ENCODE data around the gene GPR25.
"Not testable (repeated sequence)": the region's sequence is repeated elsewhere in the genome, so short reads cannot be mapped to it uniquely, and the experiment has no call there.

Gene GPR25

DNA sequence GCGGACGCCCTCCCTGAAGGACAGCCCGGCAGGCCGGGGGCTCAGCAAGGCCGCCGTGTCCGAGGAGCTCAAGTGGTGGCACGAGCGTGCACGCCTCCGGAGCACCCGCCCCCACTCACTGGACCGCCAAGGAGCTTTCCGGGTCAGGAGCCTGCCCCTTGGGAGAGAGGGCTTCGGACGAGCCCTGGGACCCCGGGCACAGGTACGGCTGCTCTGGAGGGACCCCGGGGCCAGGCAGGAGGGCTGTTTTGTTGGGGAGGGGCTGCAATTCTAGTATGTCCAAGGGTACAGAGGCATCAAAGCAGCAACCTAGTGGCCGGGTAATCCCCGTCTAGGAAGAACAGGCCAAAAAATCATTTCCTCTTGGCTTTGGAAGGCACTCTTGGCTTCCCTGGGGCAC lies 39.2 kb downstream of the GPR25 start:
- not testable (repeated sequence) for DNase-seq (ENCODE audit: low read depth, low spot score)

DNA sequence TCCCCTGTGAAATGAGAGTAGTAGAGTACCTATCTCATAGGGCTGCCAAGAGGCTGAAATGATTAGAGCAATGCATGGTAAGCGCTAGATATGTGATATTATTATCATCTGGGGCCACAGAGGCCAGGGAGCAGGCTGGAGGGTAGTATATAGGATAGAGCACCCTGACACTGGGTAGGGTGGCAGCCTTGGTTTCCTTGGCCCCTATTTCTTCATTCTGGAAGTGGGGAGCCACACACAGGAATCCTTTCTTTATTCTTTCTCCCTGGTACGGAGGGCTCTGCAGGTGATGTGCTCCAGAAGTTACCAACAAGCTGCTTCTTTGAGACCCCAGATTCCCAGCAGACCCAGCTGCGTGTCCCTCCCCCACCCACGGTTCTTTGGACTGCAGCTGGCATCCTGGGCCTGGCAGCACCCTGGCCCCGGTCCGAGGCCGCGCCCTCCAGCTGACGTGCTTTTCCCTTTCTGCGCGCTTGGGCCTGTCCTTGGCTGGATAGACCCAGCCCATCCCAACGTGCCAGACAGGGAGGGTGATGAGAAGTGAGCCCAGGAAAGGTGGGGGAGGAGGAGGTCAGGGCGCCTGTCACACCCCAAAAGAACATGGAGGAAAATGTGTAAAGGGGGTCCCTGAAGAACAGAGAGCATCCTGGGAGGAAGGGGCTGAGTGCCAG lies 40.1 kb downstream of the GPR25 start:
- no peak for DNase-seq (ENCODE audit: low read depth, low spot score)

DNA sequence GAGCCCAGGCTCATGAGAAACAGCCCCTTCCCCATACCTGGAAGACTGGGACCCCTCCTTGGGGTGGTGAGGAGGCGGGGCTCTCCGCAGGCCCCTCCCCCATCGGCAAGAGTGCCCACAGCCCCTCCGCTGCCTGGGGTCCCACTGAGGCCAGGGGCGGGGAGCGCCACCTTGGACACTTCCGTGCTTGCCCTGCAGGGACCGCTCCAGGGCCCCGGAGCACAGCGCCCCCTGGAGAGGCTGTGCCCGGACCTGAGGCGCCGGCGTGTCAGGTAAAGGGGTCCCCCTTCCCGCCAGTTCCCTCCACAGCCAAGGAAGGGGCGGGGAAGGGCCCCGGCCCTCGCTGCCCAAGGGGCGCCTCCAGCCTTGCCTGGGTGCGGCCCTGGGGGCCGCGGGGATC lies 43.4 kb downstream of the GPR25 start:
- DNase-seq (ENCODE audit: low read depth, low spot score), result no peak

GRCh38 chr1:200916681-200917080 lies 43.9 kb downstream of the GPR25 start:
- no peak for DNase-seq (ENCODE audit: low read depth, low spot score)

DNA sequence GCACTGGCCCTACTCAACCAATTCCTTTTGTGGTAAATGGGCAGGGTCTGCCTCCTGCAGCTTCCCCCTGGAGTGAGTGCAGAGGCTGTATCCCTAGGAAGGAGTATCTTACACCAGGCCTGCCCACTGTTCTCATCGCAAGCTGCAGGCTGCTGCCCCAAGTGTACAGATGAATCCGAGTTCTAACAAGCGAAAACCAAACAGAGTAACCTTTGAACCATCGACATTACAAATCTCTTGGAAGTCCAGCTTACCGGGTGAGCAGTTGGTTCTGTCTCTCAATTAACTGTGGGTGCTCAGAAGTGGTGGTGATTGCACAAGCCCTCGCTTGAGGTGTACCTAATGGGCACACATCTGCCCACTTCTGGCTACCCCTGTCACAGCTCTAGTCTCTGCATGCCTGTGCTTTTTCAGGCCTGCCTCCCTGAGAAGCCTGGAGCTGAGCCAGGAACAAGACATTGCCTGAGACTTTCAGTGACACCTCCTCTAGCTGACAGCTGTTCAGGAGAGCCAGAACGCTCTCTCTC lies 44.6 kb downstream of the GPR25 start:
- no peak for DNase-seq (ENCODE audit: low read depth, low spot score)

DNA sequence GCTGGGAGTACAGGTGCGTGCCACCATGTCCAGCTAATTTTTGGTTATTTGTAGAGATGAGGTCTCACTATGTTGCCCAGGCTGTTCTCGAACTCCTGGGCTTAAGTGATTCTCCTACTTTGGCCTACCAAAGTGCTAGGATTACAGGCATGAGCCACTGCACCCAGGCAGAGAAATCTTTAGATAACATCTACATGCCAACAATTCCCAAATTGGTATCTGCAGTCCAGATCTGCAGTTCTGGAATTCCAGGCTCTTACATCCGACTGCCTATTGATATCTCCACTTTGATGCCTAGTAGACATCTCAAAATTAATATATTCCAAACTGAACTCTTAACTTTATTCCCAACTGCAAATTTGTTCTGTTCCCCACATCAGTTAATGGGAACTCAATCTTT lies 45.2 kb downstream of the GPR25 start:
- DNase-seq (ENCODE audit: low read depth, low spot score), result no peak

- DNase-seq (ENCODE audit: low read depth, low spot score), result no peak
These were observed 46.6 kb downstream of the GPR25 start for GRCh38 chr1:200919386-200919785.

DNA sequence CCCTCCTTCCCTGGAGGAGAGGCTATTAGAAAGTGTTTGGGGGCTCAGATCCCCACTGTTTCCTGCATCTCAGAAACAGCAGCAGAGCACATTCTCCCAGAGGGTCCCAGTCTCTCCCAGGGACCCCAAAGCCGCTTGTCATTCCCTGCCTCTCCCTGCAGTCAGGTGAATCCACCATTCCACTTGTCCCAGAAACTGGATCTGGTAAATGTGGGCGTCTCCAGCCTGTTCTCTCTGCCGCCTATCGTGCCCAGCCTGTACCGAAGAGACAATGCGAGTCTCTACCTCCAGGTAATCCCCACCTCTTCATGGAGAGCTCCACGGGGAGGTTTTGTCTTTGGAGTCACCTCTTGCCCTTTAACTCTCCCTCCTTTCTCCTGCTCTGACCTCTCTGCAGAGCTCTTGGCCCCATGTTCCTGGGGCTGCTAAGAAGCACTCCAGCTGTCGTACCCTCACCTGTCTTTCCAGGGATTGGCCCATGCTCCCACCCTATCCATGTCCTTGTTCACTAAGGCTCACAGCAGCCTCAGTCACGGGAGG lies 48.9 kb downstream of the GPR25 start:
- DNase-seq (ENCODE audit: low read depth, low spot score), result no peak

- no peak for DNase-seq (ENCODE audit: low read depth, low spot score)
These were observed 49.6 kb downstream of the GPR25 start for GRCh38 chr1:200922406-200922805.

DNA sequence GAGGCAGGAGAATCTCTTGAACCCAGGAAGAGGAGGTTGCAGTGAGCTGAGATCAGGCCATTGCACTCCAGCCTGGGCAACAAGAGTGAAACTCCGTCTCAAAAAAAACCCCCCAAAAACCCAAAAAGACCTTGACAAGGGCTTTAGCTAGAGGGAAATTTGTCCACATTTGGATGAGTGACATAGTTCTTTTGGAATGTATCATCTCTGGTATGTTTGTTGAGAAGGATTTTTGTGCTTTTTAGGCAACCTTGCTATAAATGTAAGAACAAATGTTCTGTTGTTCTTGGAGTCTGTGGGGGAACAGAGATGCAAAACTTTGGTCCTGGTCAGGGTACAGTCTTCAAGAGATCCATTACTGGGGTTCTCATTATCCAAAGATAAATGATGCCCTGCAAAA lies 50.8 kb downstream of the GPR25 start:
- no peak for DNase-seq (ENCODE audit: low read depth, low spot score)

Data from activated CD4-positive, CD25-positive, alpha-beta regulatory T cell treated with anti-CD3 and anti-CD28 coated beads, Interleukin-2, amount 50 U/mL, for 16 hours (primary cell).